Peyer's patch (tissue), 4 donors: ENCODE data around the gene DENND2D.

Experiments
- CTCF ChIP-seq, 6 experiments: fragments of 450-650 bp in 4 of 6; fragments of 200-600 bp in 2 of 6; sonication (generic) in 1 of 6; IDR thresholded peaks; one replicate each; pipeline ENCODE4 v1.5.1; 2017 to 2019; ENCODE audit warnings: antibody characterized with exemption in 6 of 6, mild to moderate bottlenecking in 3 of 6, moderate library complexity in 1 of 6
- POLR2A ChIP-seq, 2 donors: fragments of 450-650 bp; IDR thresholded peaks; one replicate each; pipeline ENCODE4 v1.5.1; 2017; ENCODE audit warnings: antibody characterized with exemption in 2 of 2, mild to moderate bottlenecking in 2 of 2, moderate library complexity in 2 of 2

GRCh38 chr1:111201275-111202090 lies 1.0 kb upstream of the DENND2D start:
- TF ChIP-seq CTCF (IDR thresholded peaks at IDR 0.05) (no peak), POLR2A (IDR thresholded peaks at IDR 0.05) (no peak)
